Testis (tissue), 2 donors: ENCODE data around the gene TBCE.

Experiments
- POLR2A ChIP-seq: fragments of 450-650 bp; IDR thresholded peaks from one replicate; pipeline ENCODE4 v1.6.1; 2017; ENCODE audit warnings: antibody characterized with exemption, mild to moderate bottlenecking, moderate library complexity
- TF ChIP-seq, protein P1 (sequence below), 3 experiments: fragments of 450-650 bp in 2 of 3; fragments of 200-600 bp in 1 of 3; sonication (generic) in 1 of 3; IDR thresholded peaks; one replicate each; pipeline ENCODE4 v1.5.1; 2016 to 2019; ENCODE audit warnings: antibody characterized with exemption in 3 of 3, mild to moderate bottlenecking in 2 of 3, moderate library complexity in 1 of 3

DNA sequence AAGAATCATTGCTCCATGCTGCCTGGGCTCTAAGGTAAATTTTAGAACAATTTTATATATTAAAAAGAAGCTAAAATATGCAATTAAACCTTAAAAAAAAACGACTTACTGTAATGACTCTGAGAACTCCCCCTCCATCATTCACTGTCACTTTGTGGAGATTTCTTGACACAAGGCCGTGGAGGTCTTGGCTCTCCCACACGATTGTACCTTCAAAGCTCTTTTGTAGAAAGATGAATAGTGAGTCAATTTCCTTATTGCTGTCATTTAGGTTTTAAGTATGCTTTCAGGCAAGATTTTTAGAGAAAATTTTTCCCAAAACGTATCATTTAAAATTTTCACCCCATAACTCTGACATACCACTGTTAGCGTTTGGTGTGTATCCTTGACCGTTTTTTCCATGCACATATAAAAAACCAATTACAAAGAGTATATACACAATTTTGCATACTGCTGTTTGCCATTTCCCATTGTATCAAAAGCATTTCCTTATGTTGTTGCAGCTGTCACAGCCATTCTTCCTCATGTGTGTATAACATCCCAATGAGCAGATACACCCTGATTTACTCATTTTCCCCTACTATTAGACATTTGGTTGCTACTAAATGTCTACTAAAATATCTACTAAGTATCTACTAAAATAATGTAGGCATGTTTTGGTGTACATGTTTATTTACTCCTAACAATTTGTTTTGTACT lies 103.7 kb downstream of the TBCE start:
- TF ChIP-seq, protein P1, sequence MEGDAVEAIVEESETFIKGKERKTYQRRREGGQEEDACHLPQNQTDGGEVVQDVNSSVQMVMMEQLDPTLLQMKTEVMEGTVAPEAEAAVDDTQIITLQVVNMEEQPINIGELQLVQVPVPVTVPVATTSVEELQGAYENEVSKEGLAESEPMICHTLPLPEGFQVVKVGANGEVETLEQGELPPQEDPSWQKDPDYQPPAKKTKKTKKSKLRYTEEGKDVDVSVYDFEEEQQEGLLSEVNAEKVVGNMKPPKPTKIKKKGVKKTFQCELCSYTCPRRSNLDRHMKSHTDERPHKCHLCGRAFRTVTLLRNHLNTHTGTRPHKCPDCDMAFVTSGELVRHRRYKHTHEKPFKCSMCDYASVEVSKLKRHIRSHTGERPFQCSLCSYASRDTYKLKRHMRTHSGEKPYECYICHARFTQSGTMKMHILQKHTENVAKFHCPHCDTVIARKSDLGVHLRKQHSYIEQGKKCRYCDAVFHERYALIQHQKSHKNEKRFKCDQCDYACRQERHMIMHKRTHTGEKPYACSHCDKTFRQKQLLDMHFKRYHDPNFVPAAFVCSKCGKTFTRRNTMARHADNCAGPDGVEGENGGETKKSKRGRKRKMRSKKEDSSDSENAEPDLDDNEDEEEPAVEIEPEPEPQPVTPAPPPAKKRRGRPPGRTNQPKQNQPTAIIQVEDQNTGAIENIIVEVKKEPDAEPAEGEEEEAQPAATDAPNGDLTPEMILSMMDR (IDR thresholded peaks at IDR 0.05), result no peak
- TF ChIP-seq POLR2A, result no peak
